K562 (cell line): ENCODE measurements around the gene TMEM131. TPM values are rescaled to one million over a fixed set of nuclear protein-coding genes. Genes with fewer than 3 reads are reported as not detected.

Experiments
- BHLHE40 ChIP-seq: IDR thresholded peaks from 2 replicates; pipeline ENCODE4 v1.6.1; 2011; ENCODE audit warnings: low read length, improper control_type of control experiment
- CCAR2 ChIP-seq: fragments of 200-400 bp; formaldehyde crosslinking; IDR thresholded peaks from 2 replicates; pipeline ENCODE4 v1.6.1; 2017; ENCODE audit warnings: mild to moderate bottlenecking, low read depth, low read length
- LEF1 ChIP-seq: fragments of 450-650 bp; IDR thresholded peaks from 2 replicates; pipeline ENCODE4 v1.6.1; 2016; ENCODE audit warnings: mild to moderate bottlenecking
- PHB ChIP-seq: fragments of 250-450 bp; sonication (Bioruptor Pico); IDR thresholded peaks from 2 replicates; pipeline ENCODE4 v1.5.0; 2021
- TCF3 ChIP-seq: sonication (generic); formaldehyde crosslinking; IDR thresholded peaks from 2 replicates; pipeline ENCODE4 v1.4.0; 2020; ENCODE audit warnings: mild to moderate bottlenecking, missing genetic modification reagents
- ZNF76 ChIP-seq: fragments of 250-450 bp; sonication (Bioruptor Pico); IDR thresholded peaks from 2 replicates; pipeline ENCODE4 v1.4.0; 2020; ENCODE audit warnings: mild to moderate bottlenecking, moderate library complexity, borderline replicate concordance
- polyA plus RNA-seq, 8 experiments: library from polyadenylated mRNA; depleted of rRNA in 4 of 8; stranded (reverse) in 5 of 8; unstranded in 3 of 8; fragments of >200 nt; fragmentation: Nextera tagmentation in 2 of 8; fragmentation: Illumina TruSeq in 1 of 8; extraction: Ambion mirVana in 2 of 8; extraction: Trizol in 1 of 8; gene quantifications; 2 replicates each; pipeline versions ENCODE4 v1.2.1 to v1.2.3, GENCODE V29; 2011 to 2014; ENCODE audit warnings: inconsistent platforms in 1 of 8, missing spikeins in 1 of 8
- total RNA-seq, 7 experiments: library from RNA; depleted of rRNA in 6 of 7; stranded (reverse); fragments of >200 nt in 6 of 7; fragmentation: Illumina TruSeq in 2 of 7; extraction: Trizol in 2 of 7; gene quantifications; 2 replicates each; pipeline versions ENCODE4 v1.2.1 to v1.2.3, GENCODE V29; 2011 to 2021; ENCODE audit warnings: low replicate concordance in 1 of 7
- TF ChIP-seq, protein P1 (sequence below): fragments of 200-800 bp; sonication (Bioruptor generic); IDR thresholded peaks from 2 replicates; pipeline ENCODE4 v1.6.1; 2016; ENCODE audit warnings: missing genetic modification characterization, missing compliant biosample characterization

TMEM131 gene
- total and polyA plus RNA-seq, 9 of the 15 experiments (the other 6 are each of a cell fraction or from before 2014, with no cell fraction given), result 2.5 to 21.1 (median 12.4) TPM

DNA sequence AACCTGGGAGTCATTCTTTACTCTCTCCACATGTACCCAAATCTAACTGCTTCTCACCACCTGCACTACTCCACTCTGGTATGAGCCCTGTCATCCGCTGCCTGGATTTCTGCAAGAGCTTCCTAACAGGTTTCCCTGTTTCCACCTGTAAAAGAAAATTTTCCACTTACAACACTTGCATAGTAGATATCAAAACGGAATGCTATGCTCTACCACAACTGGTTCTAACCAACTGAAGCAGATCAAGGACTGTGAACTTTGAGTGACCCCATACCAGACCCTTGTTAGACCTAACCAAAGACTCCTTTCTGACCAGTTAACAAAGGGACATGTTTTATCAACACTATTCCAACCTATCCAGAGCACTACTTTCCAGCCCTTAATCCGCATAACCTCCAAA lies 3.8 kb upstream of the TMEM131 start (continued):
- TF ChIP-seq, protein P1, sequence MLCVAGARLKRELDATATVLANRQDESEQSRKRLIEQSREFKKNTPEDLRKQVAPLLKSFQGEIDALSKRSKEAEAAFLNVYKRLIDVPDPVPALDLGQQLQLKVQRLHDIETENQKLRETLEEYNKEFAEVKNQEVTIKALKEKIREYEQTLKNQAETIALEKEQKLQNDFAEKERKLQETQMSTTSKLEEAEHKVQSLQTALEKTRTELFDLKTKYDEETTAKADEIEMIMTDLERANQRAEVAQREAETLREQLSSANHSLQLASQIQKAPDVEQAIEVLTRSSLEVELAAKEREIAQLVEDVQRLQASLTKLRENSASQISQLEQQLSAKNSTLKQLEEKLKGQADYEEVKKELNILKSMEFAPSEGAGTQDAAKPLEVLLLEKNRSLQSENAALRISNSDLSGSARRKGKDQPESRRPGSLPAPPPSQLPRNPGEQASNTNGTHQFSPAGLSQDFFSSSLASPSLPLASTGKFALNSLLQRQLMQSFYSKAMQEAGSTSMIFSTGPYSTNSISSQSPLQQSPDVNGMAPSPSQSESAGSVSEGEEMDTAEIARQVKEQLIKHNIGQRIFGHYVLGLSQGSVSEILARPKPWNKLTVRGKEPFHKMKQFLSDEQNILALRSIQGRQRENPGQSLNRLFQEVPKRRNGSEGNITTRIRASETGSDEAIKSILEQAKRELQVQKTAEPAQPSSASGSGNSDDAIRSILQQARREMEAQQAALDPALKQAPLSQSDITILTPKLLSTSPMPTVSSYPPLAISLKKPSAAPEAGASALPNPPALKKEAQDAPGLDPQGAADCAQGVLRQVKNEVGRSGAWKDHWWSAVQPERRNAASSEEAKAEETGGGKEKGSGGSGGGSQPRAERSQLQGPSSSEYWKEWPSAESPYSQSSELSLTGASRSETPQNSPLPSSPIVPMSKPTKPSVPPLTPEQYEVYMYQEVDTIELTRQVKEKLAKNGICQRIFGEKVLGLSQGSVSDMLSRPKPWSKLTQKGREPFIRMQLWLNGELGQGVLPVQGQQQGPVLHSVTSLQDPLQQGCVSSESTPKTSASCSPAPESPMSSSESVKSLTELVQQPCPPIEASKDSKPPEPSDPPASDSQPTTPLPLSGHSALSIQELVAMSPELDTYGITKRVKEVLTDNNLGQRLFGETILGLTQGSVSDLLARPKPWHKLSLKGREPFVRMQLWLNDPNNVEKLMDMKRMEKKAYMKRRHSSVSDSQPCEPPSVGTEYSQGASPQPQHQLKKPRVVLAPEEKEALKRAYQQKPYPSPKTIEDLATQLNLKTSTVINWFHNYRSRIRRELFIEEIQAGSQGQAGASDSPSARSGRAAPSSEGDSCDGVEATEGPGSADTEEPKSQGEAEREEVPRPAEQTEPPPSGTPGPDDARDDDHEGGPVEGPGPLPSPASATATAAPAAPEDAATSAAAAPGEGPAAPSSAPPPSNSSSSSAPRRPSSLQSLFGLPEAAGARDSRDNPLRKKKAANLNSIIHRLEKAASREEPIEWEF, result no peak
- TF ChIP-seq PHB (CRISPR knock-in tag), result no peak
- TF ChIP-seq LEF1, result no peak
- no peak for TF ChIP-seq BHLHE40
- TF ChIP-seq CCAR2, result no peak
- no peak for TF ChIP-seq ZNF76 (CRISPR knock-in tag)
- TF ChIP-seq TCF3 (CRISPR knock-in tag), result no peak
